Bone marrow (tissue), 2 donors: ENCODE data around the gene AGL.
"Not testable (repeated sequence)": the region's sequence is repeated elsewhere in the genome, so short reads cannot be mapped to it uniquely, and the experiment has no call there.

ENCODE experiments used
- DNase-seq, 2 donors: peaks; one replicate each; lab custom pipeline; 2025; lab: John Stamatoyannopoulos, UW

The AGL gene

GRCh38 chr1:99943223-99943794 lies 93.1 kb downstream of the AGL start:
- no peak for DNase-seq

DNA sequence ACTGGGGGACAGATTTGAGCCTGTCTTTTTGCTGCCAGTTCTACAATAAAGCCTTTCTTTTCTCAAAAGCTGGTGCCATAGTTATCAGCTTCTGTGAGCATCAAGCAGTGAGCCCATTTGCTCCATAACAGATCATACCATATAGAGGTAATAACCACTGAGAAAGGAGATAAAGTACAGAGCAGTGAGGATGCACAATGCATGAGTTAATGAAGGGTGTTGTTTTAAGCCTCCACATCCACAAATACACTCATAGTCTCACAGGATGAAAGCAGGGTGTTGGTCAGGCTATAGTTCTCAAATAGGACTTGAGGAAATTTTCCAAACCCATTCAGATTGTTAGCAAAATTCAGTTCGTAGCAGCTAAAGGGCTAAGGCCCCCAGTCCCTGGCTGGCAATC lies 94.0 kb downstream of the AGL start:
- no peak for DNase-seq

GRCh38 chr1:99945174-99945573 lies 95.0 kb downstream of the AGL start:
- DNase-seq: no peak

DNA sequence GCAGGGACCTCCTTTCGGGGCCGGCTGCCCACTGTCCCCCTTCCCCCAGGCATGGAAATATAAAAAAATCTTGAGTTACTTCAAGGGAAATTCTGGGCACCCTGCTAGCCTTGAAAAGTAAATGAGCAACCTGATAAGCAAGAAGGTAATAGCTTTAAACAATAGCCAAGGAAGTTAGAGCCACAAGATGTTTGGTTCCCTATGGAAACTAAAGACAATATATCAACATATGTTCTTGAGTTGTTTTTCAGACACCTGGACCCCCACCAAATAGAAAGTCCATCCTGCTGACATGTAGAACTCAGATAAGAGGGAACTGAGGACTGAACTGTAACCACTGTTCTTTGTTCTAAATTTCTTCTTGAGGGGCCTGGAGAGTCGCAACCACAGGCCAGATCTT lies 100.3 kb downstream of the AGL start:
- no peak for DNase-seq

GRCh38 chr1:99952522-99952921 lies 102.4 kb downstream of the AGL start:
- no peak for DNase-seq

DNA sequence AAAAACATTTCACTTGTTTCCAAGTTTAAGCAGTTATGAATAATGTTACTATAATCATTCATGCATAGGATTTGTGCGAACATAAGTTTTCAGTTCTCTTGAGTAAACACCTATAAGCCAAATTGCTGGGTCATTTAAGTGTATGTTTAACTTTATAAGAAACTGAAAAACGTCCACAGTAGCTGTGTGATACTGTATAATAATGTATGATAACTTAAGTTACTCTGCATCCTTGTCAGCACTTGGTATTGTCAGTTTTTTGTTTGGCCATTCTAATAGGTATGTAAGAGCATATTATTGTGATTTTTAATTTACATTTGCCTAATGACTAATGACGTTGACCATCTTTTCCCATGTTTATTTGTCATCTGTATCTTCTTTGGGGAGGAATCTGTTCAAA lies 105.2 kb downstream of the AGL start:
- DNase-seq: no peak

GRCh38 chr1:99956755-99957154 lies 106.6 kb downstream of the AGL start:
- no peak for DNase-seq

DNA sequence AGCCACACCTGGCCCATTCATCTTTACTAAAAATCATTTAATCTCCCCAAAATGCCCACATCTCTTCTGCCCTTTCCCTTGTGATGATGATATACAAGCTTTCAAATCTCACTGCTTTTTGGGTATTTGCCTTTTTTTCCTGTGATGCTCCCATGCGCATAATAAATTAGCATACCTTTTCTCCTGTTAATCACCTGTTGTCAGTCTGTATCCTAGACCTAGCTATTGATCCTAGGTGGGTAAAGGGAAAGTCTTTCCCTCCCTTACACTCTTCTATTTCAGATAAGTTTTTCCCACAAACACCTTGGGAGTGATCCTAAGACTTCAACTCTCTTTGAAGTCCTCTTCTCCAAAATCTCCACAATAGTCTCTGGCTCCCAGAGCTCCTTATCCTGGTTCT lies 107.7 kb downstream of the AGL start:
- no peak for DNase-seq

DNA sequence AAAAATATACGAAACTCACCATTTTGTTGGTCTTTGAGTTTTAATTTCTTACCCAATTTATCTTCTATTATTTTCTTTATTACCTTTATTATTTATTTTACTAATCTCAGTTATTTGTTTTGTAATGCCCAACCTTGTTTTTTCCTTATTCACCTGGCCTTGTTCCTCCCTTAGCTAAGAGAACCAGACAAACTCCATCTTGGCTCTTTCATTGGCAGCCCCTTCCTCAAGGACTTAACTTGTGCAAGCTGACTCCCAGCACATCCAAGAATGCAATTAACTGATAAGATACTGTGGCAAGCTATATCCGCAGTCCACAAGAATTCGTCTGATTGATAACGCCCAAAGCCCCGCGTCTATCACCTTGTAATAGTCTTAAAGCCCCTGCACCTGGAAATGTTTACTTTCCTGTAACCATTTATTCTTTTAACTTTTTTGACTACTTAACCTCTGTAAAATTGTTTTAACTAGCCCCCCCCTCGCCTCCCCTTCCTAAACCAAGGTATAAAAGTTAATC lies 109.1 kb downstream of the AGL start:
- DNase-seq: not testable (repeated sequence)

DNA sequence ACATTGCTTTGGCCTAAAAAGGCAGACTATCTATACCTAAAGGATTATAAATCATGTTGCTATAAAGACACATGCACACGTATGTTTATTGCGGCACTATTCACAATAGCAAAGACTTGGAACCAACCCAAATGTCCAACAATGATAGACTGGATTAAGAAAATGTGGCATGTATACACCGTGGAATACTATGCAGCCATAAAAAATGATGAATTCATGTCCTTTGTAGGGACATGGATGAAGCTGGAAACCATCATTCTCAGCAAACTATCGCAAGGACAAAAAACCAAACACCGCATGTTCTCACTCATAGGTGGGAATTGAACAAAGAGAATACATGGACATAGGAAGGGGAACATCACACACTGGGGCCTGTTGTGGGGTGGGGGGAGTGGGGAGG lies 110.1 kb downstream of the AGL start:
- not testable (repeated sequence) for DNase-seq

DNA sequence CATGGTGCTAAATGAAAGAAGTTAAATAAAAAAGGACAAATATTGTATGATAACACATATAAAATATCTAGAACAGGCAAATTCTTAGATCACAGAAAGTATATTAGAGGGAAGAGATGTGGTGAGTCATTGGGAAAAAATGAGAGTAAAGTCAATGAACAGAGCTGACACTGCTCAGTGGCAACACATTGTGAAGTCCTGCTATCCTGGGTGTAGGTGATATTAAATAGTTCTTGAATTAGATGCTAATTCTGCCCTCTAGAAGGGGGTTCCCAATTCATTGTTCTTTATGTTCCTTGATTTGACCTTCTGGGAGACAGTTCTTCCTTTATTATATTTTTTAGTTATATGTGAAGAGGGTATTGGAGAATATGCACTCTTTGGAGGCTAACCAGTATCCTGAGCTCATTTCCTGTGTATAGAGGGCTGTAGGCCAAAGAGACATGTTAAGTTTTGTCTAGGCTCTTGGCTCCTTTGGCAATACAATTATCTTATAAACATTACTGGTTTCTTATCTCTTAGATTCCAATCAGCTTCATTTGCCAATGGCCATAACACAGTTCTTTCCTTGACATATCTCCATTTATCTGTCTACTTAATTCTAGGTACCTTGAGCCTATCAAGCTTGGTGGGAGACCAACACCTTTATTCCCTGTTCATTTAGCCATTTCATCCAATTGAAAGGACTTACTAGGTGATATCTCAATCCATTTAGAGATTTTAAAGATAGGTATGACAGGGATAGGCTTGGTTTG lies 113.1 kb downstream of the AGL start:
- no peak for DNase-seq

DNA sequence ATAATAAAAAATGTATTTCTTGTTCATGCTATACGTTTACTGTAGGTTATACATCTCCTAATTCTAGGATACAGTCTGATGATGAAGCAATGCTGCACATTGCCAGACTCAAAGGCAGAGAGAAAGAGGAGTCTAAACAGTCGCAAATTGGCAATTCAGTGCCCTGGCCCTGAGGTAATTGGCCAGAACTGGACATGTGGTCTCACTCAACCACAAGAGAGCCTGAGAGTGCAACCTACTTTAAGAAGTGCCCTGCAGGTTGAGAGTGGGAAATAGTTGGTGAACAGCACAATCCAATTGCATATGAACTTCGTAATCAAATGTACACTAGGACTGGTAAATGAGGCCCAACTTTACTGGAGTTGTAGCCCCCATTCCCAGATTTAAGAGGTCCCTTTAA lies 114.6 kb downstream of the AGL start:
- DNase-seq: no peak

- no peak for DNase-seq
Measured at GRCh38 chr1:99965646-99966375, 115.7 kb downstream of the AGL start.

GRCh38 chr1:99968214-99968613 lies 118.1 kb downstream of the AGL start:
- DNase-seq: no peak

DNA sequence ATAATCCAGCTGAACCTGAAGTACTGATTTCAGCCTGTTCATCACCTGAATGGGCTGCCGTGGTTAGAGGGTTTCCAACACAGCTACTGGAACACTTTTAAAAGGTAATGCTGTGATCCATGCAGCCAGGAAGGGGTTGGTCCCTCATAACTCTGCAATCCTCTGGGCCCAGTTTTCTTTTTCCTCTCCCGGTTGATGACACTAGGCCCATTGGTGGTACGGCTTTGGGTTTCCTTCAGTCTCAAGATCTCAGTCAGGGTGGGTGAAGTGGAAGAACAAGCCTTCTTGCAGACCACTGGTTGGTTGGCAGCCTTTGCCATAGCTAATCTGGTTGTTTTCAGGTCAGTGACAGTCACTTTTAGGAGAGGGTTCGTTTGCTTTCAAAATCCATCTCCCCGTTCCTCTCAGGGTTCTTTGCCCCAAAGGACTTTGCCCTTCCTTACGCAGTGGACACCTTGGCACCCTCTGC lies 119.1 kb downstream of the AGL start:
- no peak for DNase-seq

GRCh38 chr1:99969729-99970621 lies 119.8 kb downstream of the AGL start, which contains the start of gene SLC35A3:
Gene SLC35A3 (plus strand): TSS chr1:99969996. CDS start chr1:99993555, 23,559 bp downstream.
- DNase-seq: peak; percentile 67 to 70

- no peak for DNase-seq
Measured at GRCh38 chr1:99970713-99971255, 120.6 kb downstream of the AGL start.

GRCh38 chr1:99972066-99972465 lies 121.9 kb downstream of the AGL start:
- not testable (repeated sequence) for DNase-seq
